Fibroblast of lung (primary cell): ENCODE data around the gene SLC35E4. TPM values are rescaled to one million over a fixed set of nuclear protein-coding genes. Genes with fewer than 3 reads are reported as not detected.

ENCODE experiments used
- DNase-seq, 2 donors: peaks; one replicate each; pipeline versions ENCODE4 v3.0.0 to v3.0.0-alpha.2; 2010; ENCODE audit warnings: low read depth in 2 of 2
- H2AFZ ChIP-seq: 2 replicates; pipeline ENCODE4 v1.5.1; 2012; ENCODE audit warnings: low read length, control low read depth, inconsistent platforms
- H3K27ac ChIP-seq: 2 replicates; pipeline ENCODE4 v1.5.1; 2011; ENCODE audit warnings: low read length, control low read depth; ENCODE audit not compliant: insufficient read depth
- H3K27me3 ChIP-seq: 2 replicates; pipeline ENCODE4 v1.5.1; 2011; ENCODE audit warnings: mild to moderate bottlenecking, low read length; ENCODE audit not compliant: control insufficient read depth, insufficient read depth
- H3K36me3 ChIP-seq: 2 replicates; pipeline ENCODE4 v1.5.1; 2011; ENCODE audit warnings: low read length; ENCODE audit not compliant: control insufficient read depth, insufficient read depth
- H3K4me1 ChIP-seq: 2 replicates; pipeline ENCODE4 v1.5.1; 2011; ENCODE audit warnings: low read length; ENCODE audit not compliant: control insufficient read depth, insufficient read depth; ENCODE audit errors: extremely low read depth
- H3K4me2 ChIP-seq: 2 replicates; pipeline ENCODE4 v1.5.1; 2011; ENCODE audit warnings: low read length, control low read depth; ENCODE audit not compliant: insufficient read depth; ENCODE audit errors: extremely low read depth
- H3K4me3 ChIP-seq, 4 experiments: fragments of 200-600 bp in 1 of 4; sonication (generic) in 1 of 4; replicated peaks in 1 of 4; 2 replicates each; pipeline ENCODE4 v1.5.1; 2011 to 2016; ENCODE audit warnings: low read length in 4 of 4, low read depth in 3 of 4, mild to moderate bottlenecking in 3 of 4, control low read depth in 2 of 4, inconsistent platforms in 1 of 4, mixed read lengths in 1 of 4; ENCODE audit not compliant: insufficient read depth in 1 of 4; ENCODE audit errors: control extremely low read depth in 1 of 4
- H3K79me2 ChIP-seq: 2 replicates; pipeline ENCODE4 v1.5.1; 2012; ENCODE audit warnings: mild to moderate bottlenecking, low read length, inconsistent platforms; ENCODE audit not compliant: control insufficient read depth, insufficient read depth
- H3K9ac ChIP-seq: 2 replicates; pipeline ENCODE4 v1.5.1; 2011; ENCODE audit warnings: mild to moderate bottlenecking, low read length, control low read depth; ENCODE audit not compliant: insufficient read depth
- H3K9me3 ChIP-seq: 2 replicates; pipeline ENCODE4 v1.5.1; 2012; ENCODE audit warnings: low read depth, low read length; ENCODE audit not compliant: control insufficient read depth, insufficient read depth
- H4K20me1 ChIP-seq: 2 replicates; pipeline ENCODE4 v1.5.1; 2011; ENCODE audit warnings: low read length; ENCODE audit not compliant: control insufficient read depth, insufficient read depth; ENCODE audit errors: extremely low read depth
- CTCF ChIP-seq, 2 donors: IDR thresholded peaks in 1 of 2; conservative IDR thresholded peaks in 1 of 2; 1 replicate in 1 of 2; 2 replicates in 1 of 2; pipeline ENCODE4 v1.5.1; 2011 to 2012; ENCODE audit warnings: low read length in 2 of 2, control low read depth in 1 of 2, inconsistent platforms in 1 of 2, low read depth in 1 of 2, mild to moderate bottlenecking in 1 of 2
- EZH2 ChIP-seq: IDR thresholded peaks from 2 replicates; pipeline ENCODE4 v1.5.1; 2012; ENCODE audit warnings: low read length, control low read depth, mild to moderate bottlenecking; ENCODE audit errors: missing control alignments
- polyA plus RNA-seq, 2 donors: library from polyadenylated mRNA; depleted of rRNA in 1 of 2; stranded (reverse) in 1 of 2; unstranded in 1 of 2; fragments of >200 nt; gene quantifications; 2 replicates each; pipeline ENCODE4 v1.2.1, GENCODE V29; 2011 to 2012; ENCODE audit warnings: missing spikeins in 1 of 2
- total RNA-seq: library from RNA; depleted of rRNA; stranded (reverse); fragments of >200 nt; gene quantifications from 2 replicates; pipeline ENCODE4 v1.2.1, GENCODE V29; 2014

SLC35E4 gene
- total and polyA plus RNA-seq, 2 donors (not counting 1 experiment from before 2014, with no cell fraction given), result 2.0 to 10.1 TPM

- peak; percentile 80 to 89 for DNase-seq
- Histone ChIP-seq H3K9ac (peak overlapping the region; percentile 23), H2AFZ (peak overlapping the region; percentile 77), H3K4me1 (peaks cover 17% of the 10 kb centered on the region), H3K36me3 (no peaks in the 10 kb centered on the region), H3K27ac (peak overlapping the region; percentile 78), H3K4me3 (peak overlapping the region; percentile 37 to 45 (median 42)), H3K9me3 (no peaks in the 10 kb centered on the region), H4K20me1 (no peaks in the 10 kb centered on the region), H3K27me3 (no peaks in the 10 kb centered on the region), H3K4me2 (peak overlapping the region; percentile 75), H3K79me2 (peaks cover 21% of the 10 kb centered on the region)
- no peak for TF ChIP-seq EZH2
- peak; percentile 93 to 95 for TF ChIP-seq CTCF (conservative IDR thresholded peaks at IDR 0.05 in 1 of 2, IDR thresholded peaks at IDR 0.05 in 1 of 2; ENCODE audit: low read depth in 1 of 2, low read length in 2 of 2)
These were observed 929 bp upstream of the SLC35E4 start for GRCh38 chr22:30634471-30635233.

GRCh38 chr22:30636226-30637077, 871 bp downstream of the SLC35E4 start:
- DNase-seq, result peak in 1 of 2 donors; percentile 17
- H3K9ac ChIP-seq, result peak overlapping the region; percentile 79
- peak overlapping the region; percentile 87 for H2AFZ ChIP-seq
- peaks cover 28% of the 10 kb centered on the region for H3K79me2 ChIP-seq
- no peaks in the 10 kb centered on the region for H4K20me1 ChIP-seq
- no peaks in the 10 kb centered on the region for H3K27me3 ChIP-seq
- TF ChIP-seq CTCF (conservative IDR thresholded peaks at IDR 0.05 in 1 of 2, IDR thresholded peaks at IDR 0.05 in 1 of 2; ENCODE audit: low read depth in 1 of 2, low read length in 2 of 2) (no peak), EZH2 (no peak)
- no peaks in the 10 kb centered on the region for H3K36me3 ChIP-seq
- H3K4me3 ChIP-seq, result peak overlapping the region; percentile 67 to 76 (median 72)
- no peaks in the 10 kb centered on the region for H3K9me3 ChIP-seq
- H3K4me1 ChIP-seq, result peaks cover 17% of the 10 kb centered on the region
- H3K4me2 ChIP-seq, result peak overlapping the region; percentile 100
- peak overlapping the region; percentile 80 for H3K27ac ChIP-seq

- no peak for TF ChIP-seq EZH2
- Histone ChIP-seq H3K4me1 (peaks cover 17% of the 10 kb centered on the region), H4K20me1 (no peaks in the 10 kb centered on the region), H3K36me3 (no peaks in the 10 kb centered on the region), H3K4me3 (peak overlapping the region in 2 of 4 experiments; percentile 67 to 76), H3K27ac (no peak overlapping the region), H3K79me2 (peaks cover 28% of the 10 kb centered on the region), H2AFZ (no peak overlapping the region), H3K9ac (no peak overlapping the region), H3K27me3 (no peaks in the 10 kb centered on the region), H3K4me2 (peak overlapping the region; percentile 51), H3K9me3 (no peaks in the 10 kb centered on the region)
- peak in 1 of 2 donors; percentile 7 for DNase-seq
These were observed 2.1 kb downstream of the SLC35E4 start for GRCh38 chr22:30637701-30638114.
